Spleen (tissue), 7 donors: Measurements from ENCODE around the gene ANKAR.

Experiments
- CTCF ChIP-seq, 11 experiments: fragments of 200-600 bp in 7 of 11; fragments of 450-650 bp in 4 of 11; sonication (generic) in 4 of 11; IDR thresholded peaks in 8 of 11; conservative IDR thresholded peaks in 3 of 11; 1 replicate in 7 of 11; 2 replicates in 4 of 11; pipeline versions ENCODE4 v1.4.0 to v1.8.0; 2016 to 2021; ENCODE audit warnings: antibody characterized with exemption in 11 of 11, inconsistent platforms in 4 of 11, mild to moderate bottlenecking in 1 of 11
- POLR2A ChIP-seq, 3 donors: fragments of 450-650 bp; IDR thresholded peaks; one replicate each; pipeline ENCODE4 v1.5.1; 2017; ENCODE audit warnings: antibody characterized with exemption in 3 of 3, mild to moderate bottlenecking in 1 of 3
- POLR2AphosphoS5 ChIP-seq, 3 donors: sonication (generic); formaldehyde crosslinking; IDR thresholded peaks; one replicate each; pipeline ENCODE4 v1.5.1; 2017; ENCODE audit warnings: antibody characterized with exemption in 3 of 3
- donor health status: DM: no; HTN: no; CAD: no; lungs with moderate emphysema.
- donor health status: DM: no; HTN: no; CAD: no.
- donor health status: DM: no; HTN: no; CAD: no.

- TF ChIP-seq CTCF (IDR thresholded peaks at IDR 0.05 in 8 of 11, conservative IDR thresholded peaks at IDR 0.05 in 3 of 11) = peak in 2 of 11 experiments; percentile 8 to 14
- no peak for TF ChIP-seq POLR2A (IDR thresholded peaks at IDR 0.05)
- TF ChIP-seq POLR2AphosphoS5 (IDR thresholded peaks at IDR 0.05) = no peak
These were observed 45.5 kb upstream of the ANKAR start for GRCh38 chr2:189628817-189629530.
